ENCODE measurements around the gene SETD1B.

Gene SETD1B

GRCh38 chr12:121787063-121788025 is 16.5 kb upstream of the SETD1B start:
- Histone ChIP-seq H3K36me3 (ENCODE audit: insufficient read depth, low read length) (peaks cover 5% of the 10 kb centered on the region; the same call in 1 of the 2 replicates), H3K4me3 (ENCODE audit: low read length, poor library complexity, severe bottlenecking) (no peak overlapping the region), H3K79me2 (ENCODE audit: insufficient read depth, low read length) (peaks cover 87% of the 10 kb centered on the region), H4K20me1 (ENCODE audit: insufficient read depth, low read length, poor library complexity, severe bottlenecking) (peaks cover 28% of the 10 kb centered on the region), H3K9me3 (ENCODE audit: insufficient read depth, low read depth, low read length) (no peaks in the 10 kb centered on the region), H3K4me1 (ENCODE audit: insufficient read depth, low read length, poor library complexity, severe bottlenecking) (peaks cover 57% of the 10 kb centered on the region), H3K9ac (ENCODE audit: low read depth, low read length, poor library complexity, severe bottlenecking) (peak overlapping the region; percentile 77), H3K9me2 (replicated peaks; ENCODE audit: low read depth, low read length) (no peaks in the 10 kb centered on the region), H3F3A (ENCODE audit: low read depth) (peaks cover 3% of the 10 kb centered on the region; the same call in 1 of the 2 replicates), H2AFZ (ENCODE audit: low read length) (no peak overlapping the region), H3K27me3 (ENCODE audit: insufficient read depth, low read length, poor library complexity, severe bottlenecking) (no peaks in the 10 kb centered on the region), H3K4me2 (ENCODE audit: low read depth, low read length, poor library complexity, severe bottlenecking) (peak overlapping the region; percentile 95)
- TF ChIP-seq CTCF (conservative IDR thresholded peaks at IDR 0.05; ENCODE audit: low read length) (no peak), EZH2phosphoT487 (IDR thresholded peaks at IDR 0.05; ENCODE audit: borderline replicate concordance) (no peak)

- peak overlapping the region; percentile 95 for H3K4me2 ChIP-seq (ENCODE audit: low read depth, low read length, poor library complexity, severe bottlenecking)
- H3K79me2 ChIP-seq (ENCODE audit: insufficient read depth, low read length), result peaks cover 89% of the 10 kb centered on the region
- no peaks in the 10 kb centered on the region for H3K9me2 ChIP-seq (replicated peaks; ENCODE audit: low read depth, low read length)
- H2AFZ ChIP-seq (ENCODE audit: low read length), result no peak overlapping the region
- H3K4me3 ChIP-seq (ENCODE audit: low read length, poor library complexity, severe bottlenecking), result peak overlapping the region; percentile 72
- no peak for TF ChIP-seq EZH2phosphoT487 (IDR thresholded peaks at IDR 0.05; ENCODE audit: borderline replicate concordance)
- no peak for TF ChIP-seq CTCF (conservative IDR thresholded peaks at IDR 0.05; ENCODE audit: low read length)
- no peaks in the 10 kb centered on the region for H3K9me3 ChIP-seq (ENCODE audit: insufficient read depth, low read depth, low read length)
- peaks cover 5% of the 10 kb centered on the region; the same call in 1 of the 2 replicates for H3K36me3 ChIP-seq (ENCODE audit: insufficient read depth, low read length)
- H4K20me1 ChIP-seq (ENCODE audit: insufficient read depth, low read length, poor library complexity, severe bottlenecking), result peaks cover 29% of the 10 kb centered on the region
- H3K9ac ChIP-seq (ENCODE audit: low read depth, low read length, poor library complexity, severe bottlenecking), result peak overlapping the region; percentile 77
- peaks cover 58% of the 10 kb centered on the region for H3K4me1 ChIP-seq (ENCODE audit: insufficient read depth, low read length, poor library complexity, severe bottlenecking)
- H3K27me3 ChIP-seq (ENCODE audit: insufficient read depth, low read length, poor library complexity, severe bottlenecking), result no peaks in the 10 kb centered on the region
- peaks cover 3% of the 10 kb centered on the region; the same call in 1 of the 2 replicates for H3F3A ChIP-seq (ENCODE audit: low read depth)
These were observed 15.5 kb upstream of the SETD1B start for GRCh38 chr12:121788176-121788818.

GRCh38 chr12:121789233-121789781 is 14.5 kb upstream of the SETD1B start:
- H3K27me3 ChIP-seq (ENCODE audit: insufficient read depth, low read length, poor library complexity, severe bottlenecking), result no peaks in the 10 kb centered on the region
- H3K79me2 ChIP-seq (ENCODE audit: insufficient read depth, low read length), result peaks cover 82% of the 10 kb centered on the region
- peak overlapping the region; percentile 72 for H3K4me3 ChIP-seq (ENCODE audit: low read length, poor library complexity, severe bottlenecking)
- no peaks in the 10 kb centered on the region for H3K9me2 ChIP-seq (replicated peaks; ENCODE audit: low read depth, low read length)
- peaks cover 29% of the 10 kb centered on the region for H4K20me1 ChIP-seq (ENCODE audit: insufficient read depth, low read length, poor library complexity, severe bottlenecking)
- H3F3A ChIP-seq (ENCODE audit: low read depth), result peaks cover 3% of the 10 kb centered on the region; the same call in 1 of the 2 replicates
- H3K4me2 ChIP-seq (ENCODE audit: low read depth, low read length, poor library complexity, severe bottlenecking), result peak overlapping the region; percentile 95
- H3K9me3 ChIP-seq (ENCODE audit: insufficient read depth, low read depth, low read length), result no peaks in the 10 kb centered on the region
- H3K9ac ChIP-seq (ENCODE audit: low read depth, low read length, poor library complexity, severe bottlenecking), result peak overlapping the region; percentile 77
- peaks cover 59% of the 10 kb centered on the region for H3K4me1 ChIP-seq (ENCODE audit: insufficient read depth, low read length, poor library complexity, severe bottlenecking)
- peaks cover 5% of the 10 kb centered on the region; the same call in 1 of the 2 replicates for H3K36me3 ChIP-seq (ENCODE audit: insufficient read depth, low read length)
- H2AFZ ChIP-seq (ENCODE audit: low read length), result no peak overlapping the region
- TF ChIP-seq EZH2phosphoT487 (IDR thresholded peaks at IDR 0.05; ENCODE audit: borderline replicate concordance) (no peak), CTCF (conservative IDR thresholded peaks at IDR 0.05; ENCODE audit: low read length) (no peak)
